GM08714 (cell line): Measurements from ENCODE around the gene PLEKHA5.
"Not testable (repeated sequence)": the region's sequence is repeated elsewhere in the genome, so short reads cannot be mapped to it uniquely, and the experiment has no call there.

ENCODE experiments used
- H3K4me3 ChIP-seq: fragments of 200-500 bp; sonication (Bioruptor generic); 2 replicates; pipeline ENCODE4 v1.5.1; 2014; ENCODE audit warnings: mild to moderate bottlenecking, low read length, inconsistent platforms
- ZNF274 ChIP-seq: IDR thresholded peaks from 2 replicates; pipeline ENCODE4 v1.6.1; 2012; ENCODE audit warnings: mild to moderate bottlenecking, low read depth, low read length

The PLEKHA5 gene

GRCh38 chr12:19129486-19130223 is at the start of gene PLEKHA5:
PLEKHA5 (plus strand) TSS chr12:19129733; CDS start chr12:19129800, 67 bp downstream.
- TF ChIP-seq ZNF274: no peak

GRCh38 chr12:19080918-19081317 is 48.6 kb upstream of the PLEKHA5 start:
- H3K4me3 ChIP-seq: no peak overlapping the region
- TF ChIP-seq ZNF274: no peak

More at GRCh38 chr12:19129486-19130223, at the start of gene PLEKHA5:
- peak within 1 kb of the TSS; percentile 44 for H3K4me3 ChIP-seq

DNA sequence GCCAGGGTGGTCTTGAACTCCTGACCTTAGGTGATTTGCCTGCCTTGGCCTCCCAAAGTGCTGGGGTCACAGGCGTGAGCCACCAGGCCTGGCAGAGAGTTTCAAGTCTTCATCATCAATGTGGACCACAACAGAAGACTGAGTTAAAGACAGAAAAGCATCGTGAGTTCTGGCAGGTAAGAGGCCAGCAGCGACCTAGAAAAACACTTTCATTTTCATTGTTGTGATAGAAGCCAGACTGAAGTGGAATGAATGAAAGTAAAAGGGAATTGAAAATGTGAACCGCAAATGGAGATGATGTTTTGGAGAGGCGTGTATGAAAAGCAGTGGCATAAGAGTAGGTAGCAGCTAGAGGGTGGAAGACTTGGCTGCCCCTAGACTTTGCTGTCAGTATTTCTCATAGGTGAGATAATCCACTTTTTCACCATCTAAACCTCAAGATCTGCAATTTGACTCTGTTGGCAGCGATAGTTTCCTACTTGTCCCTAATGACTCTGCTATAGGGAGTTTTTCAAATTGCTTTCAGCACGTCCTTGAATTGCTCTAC is 47.1 kb upstream of the PLEKHA5 start:
- no peak for TF ChIP-seq ZNF274
- H3K4me3 ChIP-seq: no peak overlapping the region

DNA sequence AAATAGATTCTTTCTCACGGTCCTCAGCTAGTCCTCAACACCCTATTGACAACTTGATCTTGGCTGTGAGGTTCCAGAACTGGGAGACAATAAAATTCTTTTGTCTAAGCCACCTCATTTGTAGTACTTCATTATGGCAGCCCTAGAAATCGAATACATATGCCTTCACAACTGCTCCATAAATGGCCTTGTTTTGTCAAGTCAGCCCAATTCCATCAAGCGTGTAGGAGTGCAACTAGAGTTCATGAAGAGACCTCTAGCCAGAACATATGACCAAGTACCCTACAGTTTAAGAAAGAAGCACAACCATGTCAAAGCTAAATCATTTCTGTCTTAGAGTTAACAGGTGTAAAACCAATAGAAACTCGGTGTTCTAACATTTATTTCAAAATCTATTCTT is 45.0 kb upstream of the PLEKHA5 start:
- no peak overlapping the region for H3K4me3 ChIP-seq
- no peak for TF ChIP-seq ZNF274

GRCh38 chr12:19085090-19085489 is 44.4 kb upstream of the PLEKHA5 start:
- no peak overlapping the region for H3K4me3 ChIP-seq
- no peak for TF ChIP-seq ZNF274

GRCh38 chr12:19088606-19089005 is 40.9 kb upstream of the PLEKHA5 start:
- H3K4me3 ChIP-seq: no peak overlapping the region
- TF ChIP-seq ZNF274: no peak

DNA sequence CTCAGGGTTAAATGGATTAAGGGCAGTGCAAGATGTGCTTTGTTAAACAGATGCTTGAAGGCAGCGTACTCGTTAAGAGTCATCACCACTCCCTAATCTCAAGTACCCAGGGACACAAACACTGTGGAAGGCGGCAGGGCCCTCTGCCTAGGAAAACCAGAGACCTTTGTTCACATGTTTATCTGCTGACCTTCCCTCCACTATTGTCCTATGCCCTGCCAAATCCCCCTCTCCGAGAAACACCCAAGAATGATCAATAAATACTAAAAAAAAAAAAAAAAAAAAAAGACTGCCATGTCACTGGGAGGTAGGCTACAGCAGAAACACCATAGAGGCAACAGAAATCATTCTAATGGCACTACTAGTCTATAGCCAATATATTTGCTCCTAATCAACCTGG is 37.1 kb upstream of the PLEKHA5 start:
- not testable (repeated sequence) for H3K4me3 ChIP-seq

DNA sequence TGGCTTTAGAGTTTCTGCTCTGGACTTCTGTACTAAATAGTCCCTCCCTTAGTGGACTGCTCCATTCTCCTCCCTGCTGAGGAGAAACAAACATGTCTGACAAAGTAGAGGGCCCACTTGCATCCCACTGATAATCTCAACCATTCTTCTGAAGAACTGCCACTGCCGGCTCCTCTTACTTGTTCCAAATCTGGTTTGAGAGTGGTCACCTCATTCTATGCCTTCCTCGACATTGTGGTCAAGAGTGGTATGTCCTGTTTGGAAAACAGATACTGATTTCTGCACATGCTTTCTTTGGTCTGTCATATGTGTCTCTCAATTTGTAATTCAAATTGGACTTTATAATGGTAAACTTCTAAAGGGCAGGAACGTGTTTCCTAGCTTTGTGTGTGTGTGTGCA is 36.3 kb upstream of the PLEKHA5 start:
- TF ChIP-seq ZNF274: no peak
- no peak overlapping the region for H3K4me3 ChIP-seq

GRCh38 chr12:19095331-19095730 is 34.2 kb upstream of the PLEKHA5 start:
- H3K4me3 ChIP-seq: no peak overlapping the region
- no peak for TF ChIP-seq ZNF274

DNA sequence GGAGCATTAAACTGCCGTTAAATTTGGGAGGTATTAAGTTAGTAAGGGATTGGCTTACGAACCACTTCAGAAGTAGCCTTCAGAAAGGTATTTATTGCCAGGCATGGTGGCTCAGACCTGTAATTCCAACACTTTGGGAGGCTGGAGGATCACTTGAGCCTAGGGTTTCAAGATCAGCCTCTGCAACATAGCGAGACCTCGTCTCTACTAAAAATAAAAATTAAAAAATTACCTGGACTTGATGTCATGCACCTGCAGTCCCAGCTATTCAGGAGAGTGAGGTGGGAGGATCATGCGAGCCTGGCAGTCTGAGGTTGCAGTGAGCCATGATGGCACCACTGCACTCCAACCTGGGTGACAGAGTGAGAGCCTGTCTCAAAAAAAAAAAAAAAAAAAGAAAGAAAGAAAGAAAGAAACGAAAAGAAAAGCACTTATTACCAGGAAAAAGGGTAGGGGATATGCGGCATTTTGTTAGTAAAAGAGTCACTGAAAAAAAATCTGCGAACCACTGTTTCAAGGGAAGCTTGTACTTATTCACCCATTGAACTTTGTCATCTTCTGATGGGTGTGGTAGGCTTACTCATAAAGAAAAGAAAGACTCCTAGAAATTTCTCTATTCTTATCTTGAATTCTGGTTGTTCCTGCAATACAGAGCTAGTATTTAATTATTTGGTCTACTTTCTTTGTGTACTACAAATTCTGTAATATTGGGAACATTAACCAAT is 33.6 kb upstream of the PLEKHA5 start:
- no peak overlapping the region for H3K4me3 ChIP-seq
- TF ChIP-seq ZNF274: no peak

GRCh38 chr12:19105463-19105862 is 24.1 kb upstream of the PLEKHA5 start:
- no peak for TF ChIP-seq ZNF274
- H3K4me3 ChIP-seq: no peak overlapping the region

- no peak overlapping the region for H3K4me3 ChIP-seq
- no peak for TF ChIP-seq ZNF274
These were observed 21.8 kb upstream of the PLEKHA5 start for GRCh38 chr12:19107750-19108149.

DNA sequence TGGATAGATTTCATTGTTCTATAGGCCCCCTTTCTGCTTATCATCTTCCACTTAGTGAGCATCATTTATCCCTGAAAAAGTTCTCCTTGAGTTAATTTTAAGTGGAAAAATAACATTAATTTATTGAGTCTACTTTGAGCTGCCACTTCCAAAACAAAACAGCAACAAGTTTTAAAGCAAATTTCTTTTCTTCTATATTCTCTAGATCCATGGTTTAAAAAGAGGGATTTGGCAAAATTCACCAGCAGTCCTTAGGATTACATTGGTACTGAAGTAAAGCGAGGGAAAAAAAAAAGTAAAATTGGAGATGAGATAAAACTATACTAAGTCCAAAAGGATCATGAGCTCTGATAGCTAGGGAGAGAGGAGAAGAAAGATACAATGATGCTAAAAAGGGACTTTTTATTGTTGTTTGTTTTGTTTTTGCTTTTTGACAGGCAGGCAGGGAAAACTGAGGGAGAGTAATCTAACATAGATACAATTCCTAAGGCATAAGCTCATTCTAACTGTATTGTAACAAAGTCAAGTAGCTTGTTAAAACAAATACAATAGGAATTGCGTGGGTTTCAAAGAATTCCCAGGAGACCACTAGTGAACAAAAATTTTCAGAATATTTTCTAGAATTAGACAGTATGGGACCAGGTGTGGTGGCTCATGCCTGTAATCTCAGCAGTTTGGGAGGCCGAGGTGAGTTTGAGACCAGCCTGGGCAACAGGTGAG is 19.2 kb upstream of the PLEKHA5 start:
- H3K4me3 ChIP-seq: no peak overlapping the region
- no peak for TF ChIP-seq ZNF274

GRCh38 chr12:19113464-19113863 is 16.1 kb upstream of the PLEKHA5 start:
- TF ChIP-seq ZNF274: no peak
- H3K4me3 ChIP-seq: no peak overlapping the region
